SK-N-SH (cell line): Measurements from ENCODE around the gene ASF1B. TPM values are rescaled to one million over a fixed set of nuclear protein-coding genes. Genes with fewer than 3 reads are reported as not detected.
A peak's percentile ranks its signal among the peaks of the same experiment; 100 is the strongest.

Source experiments
- CTCF ChIA-PET: fragments of 300-600, 350-600 bp; formaldehyde crosslinking; extraction: SDS; loops from one replicate; lab custom pipeline; 2021; lab: Yijun Ruan, JAX
- POLR2A ChIA-PET: fragments of 350-600 bp; sonication (Branson Sonifier 250); formaldehyde crosslinking; extraction: SDS; loops from one replicate; lab custom pipeline; 2020; ENCODE audit warnings: antibody characterized with exemption, inconsistent platforms; lab: Yijun Ruan, JAX
- DNase-seq: peaks from one replicate; pipeline ENCODE4 v3.0.0; 2012
- H2AFZ ChIP-seq: fragments of 200-600 bp; sonication (generic); 2 replicates; pipeline ENCODE4 v1.8.1; 2016; ENCODE audit warnings: antibody characterized with exemption, mild to moderate bottlenecking, low read depth
- H3F3A ChIP-seq: fragments of 200-600 bp; sonication (generic); replicated peaks from 2 replicates; pipeline ENCODE3; 2016; ENCODE audit warnings: antibody characterized with exemption, mild to moderate bottlenecking; ENCODE audit not compliant: insufficient read depth
- H3K27ac ChIP-seq, 2 experiments: fragments of 200-500 bp in 1 of 2; fragments of 200-600 bp in 1 of 2; sonication (Bioruptor generic) in 1 of 2; sonication (generic), shearing (Covaris generic) in 1 of 2; 2 replicates each; pipeline versions ENCODE4 v1.5.1 to v1.6.1; 2014 to 2016; ENCODE audit warnings: low read depth in 2 of 2, inconsistent platforms in 1 of 2, low read length in 1 of 2, mild to moderate bottlenecking in 1 of 2, mixed read lengths in 1 of 2
- H3K27me3 ChIP-seq: fragments of 200-600 bp; sonication (generic), shearing (Covaris generic); 2 replicates; pipeline ENCODE4 v1.6.1; 2016; ENCODE audit warnings: mixed run types; ENCODE audit not compliant: insufficient read depth
- H3K36me3 ChIP-seq, 2 experiments: fragments of 200-500 bp in 1 of 2; fragments of 200-600 bp in 1 of 2; sonication (Bioruptor generic) in 1 of 2; sonication (generic) in 1 of 2; replicated peaks in 1 of 2; 2 replicates each; pipeline versions ENCODE3 to v1.5.1; 2014 to 2016; ENCODE audit warnings: low read length in 1 of 2, mild to moderate bottlenecking in 1 of 2; ENCODE audit not compliant: insufficient read depth in 2 of 2, control insufficient read depth in 1 of 2
- H3K4me1 ChIP-seq, 2 experiments: fragments of 200-500 bp in 1 of 2; fragments of 200-600 bp in 1 of 2; sonication (Bioruptor generic) in 1 of 2; sonication (generic), shearing (Covaris generic) in 1 of 2; 2 replicates each; pipeline versions ENCODE4 v1.5.1 to v1.6.1; 2014 to 2016; ENCODE audit warnings: low read depth in 1 of 2, low read length in 1 of 2, mixed run types in 1 of 2; ENCODE audit not compliant: insufficient read depth in 2 of 2, control insufficient read depth in 1 of 2
- H3K4me2 ChIP-seq: fragments of 200-600 bp; sonication (generic), shearing (Covaris generic); 2 replicates; pipeline ENCODE4 v1.6.1; 2017; ENCODE audit warnings: mixed run types
- H3K4me3 ChIP-seq, 2 experiments: fragments of 200-500 bp in 1 of 2; fragments of 200-600 bp in 1 of 2; sonication (Bioruptor generic) in 1 of 2; sonication (generic), shearing (Covaris generic) in 1 of 2; 2 replicates each; pipeline versions ENCODE4 v1.5.1 to v1.8.1; 2014 to 2016; ENCODE audit warnings: low read depth in 2 of 2, inconsistent platforms in 1 of 2, low read length in 1 of 2, mild to moderate bottlenecking in 1 of 2, mixed read lengths in 1 of 2, moderate library complexity in 1 of 2
- H3K79me2 ChIP-seq: fragments of 200-600 bp; sonication (generic); 2 replicates; pipeline ENCODE4 v1.8.1; 2017; ENCODE audit warnings: mild to moderate bottlenecking; ENCODE audit not compliant: insufficient read depth
- H3K9ac ChIP-seq: fragments of 200-600 bp; sonication (generic); 2 replicates; pipeline ENCODE4 v1.6.1; 2017; ENCODE audit warnings: mixed run types
- H3K9me2 ChIP-seq: fragments of 200-600 bp; sonication (generic); 2 replicates; pipeline ENCODE4 v1.6.1; 2017; ENCODE audit warnings: mixed run types
- H3K9me3 ChIP-seq: fragments of 200-600 bp; sonication (generic); 2 replicates; pipeline ENCODE4 v1.6.1; 2017; ENCODE audit warnings: mixed run types, mild to moderate bottlenecking, moderate library complexity
- H4K20me1 ChIP-seq: fragments of 200-600 bp; sonication (generic); 2 replicates; pipeline ENCODE4 v1.6.1; 2017; ENCODE audit warnings: mild to moderate bottlenecking, mixed run types; ENCODE audit not compliant: insufficient read depth
- FOXM1 ChIP-seq: IDR thresholded peaks from 2 replicates; pipeline ENCODE4 v1.4.0; 2012; ENCODE audit warnings: low read depth, mild to moderate bottlenecking
- GABPA ChIP-seq: IDR thresholded peaks from 2 replicates; pipeline ENCODE4 v1.4.0; 2012; ENCODE audit warnings: low read depth, mild to moderate bottlenecking
- GATA2 ChIP-seq: sonication (generic); formaldehyde crosslinking; IDR thresholded peaks from 2 replicates; pipeline ENCODE4 v1.5.0; 2020; ENCODE audit warnings: mild to moderate bottlenecking, missing genetic modification reagents
- JUND ChIP-seq: IDR thresholded peaks from 2 replicates; pipeline ENCODE4 v1.4.0; 2012
- MAX ChIP-seq: IDR thresholded peaks from 2 replicates; pipeline ENCODE4 v1.4.0; 2012; ENCODE audit warnings: low read depth
- MXI1 ChIP-seq: IDR thresholded peaks from 2 replicates; pipeline ENCODE4 v1.6.1; 2012; ENCODE audit warnings: mild to moderate bottlenecking, low read depth, low read length, improper control_type of control experiment
- NFIC ChIP-seq: IDR thresholded peaks from 2 replicates; pipeline ENCODE4 v1.4.0; 2012; ENCODE audit warnings: borderline replicate concordance
- NRF1 ChIP-seq: IDR thresholded peaks from 2 replicates; pipeline ENCODE4 v1.6.1; 2012; ENCODE audit warnings: low read depth, mild to moderate bottlenecking, low read length
- RAD21 ChIP-seq: IDR thresholded peaks from 2 replicates; pipeline ENCODE4 v1.6.1; 2012; ENCODE audit warnings: mild to moderate bottlenecking, low read length
- RCOR1 ChIP-seq: fragments of 150-350 bp; IDR thresholded peaks from 2 replicates; pipeline ENCODE4 v1.6.1; 2017; ENCODE audit warnings: antibody characterized with exemption, low read length
- REST ChIP-seq: IDR thresholded peaks from 2 replicates; pipeline ENCODE4 v1.6.1; 2012; ENCODE audit warnings: mild to moderate bottlenecking, low read depth, low read length, moderate library complexity
- TAF1 ChIP-seq: IDR thresholded peaks from 2 replicates; pipeline ENCODE4 v1.6.1; 2012; ENCODE audit warnings: low read depth, mild to moderate bottlenecking, low read length, moderate library complexity, borderline replicate concordance
- USF1 ChIP-seq: IDR thresholded peaks from 2 replicates; pipeline ENCODE4 v1.4.0; 2012; ENCODE audit warnings: low read depth, borderline replicate concordance
- YY1 ChIP-seq: IDR thresholded peaks from 2 replicates; pipeline ENCODE4 v1.4.0; 2012; ENCODE audit warnings: low read depth, mild to moderate bottlenecking
- WGBS: methylation state at CpG from one replicate; pipeline ENCODE4 v1.1.6; 2017; ENCODE audit warnings: low lambda C conversion rate; 5-methylcytosine and 5-hydroxymethylcytosine counted together
- polyA plus RNA-seq, 3 experiments: library from polyadenylated mRNA; depleted of rRNA; stranded (reverse); fragments of >200 nt; gene quantifications; 2 replicates each; pipeline ENCODE4 v1.2.3, GENCODE V29; 2012
- TF ChIP-seq, protein P1 (sequence below): IDR thresholded peaks from 2 replicates; pipeline ENCODE4 v1.4.0; 2012; ENCODE audit warnings: low read depth, borderline replicate concordance
- TF ChIP-seq, protein P2 (sequence below): fragments of 200-600 bp; sonication (generic); IDR thresholded peaks from 2 replicates; pipeline ENCODE4 v1.6.1; 2017; ENCODE audit warnings: antibody characterized with exemption, mild to moderate bottlenecking, moderate library complexity

Gene ASF1B
- polyA plus RNA-seq, 1 of the 3 experiments (the other 2 are of a cell fraction) = 19.0 TPM

DNA sequence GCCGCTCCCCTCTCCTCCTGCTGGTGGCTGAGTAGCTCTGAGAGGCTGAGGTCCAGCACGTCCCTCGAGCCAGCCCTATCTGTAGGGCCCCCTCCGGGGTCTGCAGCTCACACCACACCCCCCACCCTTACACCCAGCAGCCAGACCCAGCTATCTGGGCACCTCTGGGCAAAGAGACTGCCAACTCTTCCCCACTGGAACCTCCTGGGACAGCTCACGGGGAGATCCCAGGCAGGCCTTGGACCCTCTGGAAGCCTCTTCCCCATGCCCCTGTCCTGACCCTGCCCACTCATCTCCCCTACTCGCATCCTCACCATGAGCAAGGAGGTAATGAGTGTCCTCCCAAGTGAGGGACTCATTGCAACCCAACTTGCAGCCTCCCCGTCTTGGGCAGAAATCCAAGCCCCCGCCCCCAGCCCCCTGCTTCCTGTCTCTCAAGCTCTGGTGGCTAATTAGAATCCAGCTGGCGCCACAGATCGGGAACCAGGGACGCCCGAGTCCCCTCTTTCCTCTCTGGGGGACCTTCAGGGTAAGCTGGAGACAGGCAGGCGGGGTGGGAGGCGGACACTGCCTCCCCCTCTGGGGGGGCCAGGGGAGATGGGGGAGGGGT is 47.5 kb upstream of the ASF1B start:
- 67% methylated on average over 10 of the region's 14 CpGs for WGBS
- peak; percentile 74 for DNase-seq
- Histone ChIP-seq H3K27me3 (no peaks in the 10 kb centered on the region), H3K9me2 (no peaks in the 10 kb centered on the region), H3K4me3 (no peak overlapping the region), H3F3A (no peaks in the 10 kb centered on the region), H3K4me2 (no peak overlapping the region), H4K20me1 (0 out of 2 replicates have a peak, but pooled peaks cover 4% of the 10 kb centered on the region), H3K79me2 (no peaks in the 10 kb centered on the region), H3K36me3 (no peaks in the 10 kb centered on the region), H3K4me1 (peaks cover 0 to 8% of the 10 kb centered on the region in 2 experiments; a peak in 1 of 4 replicates), H3K9me3 (no peaks in the 10 kb centered on the region), H2AFZ (no peak overlapping the region), H3K9ac (no peak overlapping the region), H3K27ac (no peak overlapping the region; a peak in 1 of 4 replicates)
- TF ChIP-seq YY1 (no peak), RAD21 (no peak), NFIC (no peak), GATA2 (CRISPR knock-in tag) (no peak), TAF1 (no peak), USF1 (no peak), GABPA (no peak), MXI1 (no peak), RCOR1 (no peak), REST (no peak), MAX (no peak), NRF1 (no peak), FOXM1 (no peak), JUND (no peak)
- TF ChIP-seq, protein P1, sequence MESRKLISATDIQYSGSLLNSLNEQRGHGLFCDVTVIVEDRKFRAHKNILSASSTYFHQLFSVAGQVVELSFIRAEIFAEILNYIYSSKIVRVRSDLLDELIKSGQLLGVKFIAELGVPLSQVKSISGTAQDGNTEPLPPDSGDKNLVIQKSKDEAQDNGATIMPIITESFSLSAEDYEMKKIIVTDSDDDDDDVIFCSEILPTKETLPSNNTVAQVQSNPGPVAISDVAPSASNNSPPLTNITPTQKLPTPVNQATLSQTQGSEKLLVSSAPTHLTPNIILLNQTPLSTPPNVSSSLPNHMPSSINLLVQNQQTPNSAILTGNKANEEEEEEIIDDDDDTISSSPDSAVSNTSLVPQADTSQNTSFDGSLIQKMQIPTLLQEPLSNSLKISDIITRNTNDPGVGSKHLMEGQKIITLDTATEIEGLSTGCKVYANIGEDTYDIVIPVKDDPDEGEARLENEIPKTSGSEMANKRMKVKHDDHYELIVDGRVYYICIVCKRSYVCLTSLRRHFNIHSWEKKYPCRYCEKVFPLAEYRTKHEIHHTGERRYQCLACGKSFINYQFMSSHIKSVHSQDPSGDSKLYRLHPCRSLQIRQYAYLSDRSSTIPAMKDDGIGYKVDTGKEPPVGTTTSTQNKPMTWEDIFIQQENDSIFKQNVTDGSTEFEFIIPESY = no peak
- TF ChIP-seq, protein P2, sequence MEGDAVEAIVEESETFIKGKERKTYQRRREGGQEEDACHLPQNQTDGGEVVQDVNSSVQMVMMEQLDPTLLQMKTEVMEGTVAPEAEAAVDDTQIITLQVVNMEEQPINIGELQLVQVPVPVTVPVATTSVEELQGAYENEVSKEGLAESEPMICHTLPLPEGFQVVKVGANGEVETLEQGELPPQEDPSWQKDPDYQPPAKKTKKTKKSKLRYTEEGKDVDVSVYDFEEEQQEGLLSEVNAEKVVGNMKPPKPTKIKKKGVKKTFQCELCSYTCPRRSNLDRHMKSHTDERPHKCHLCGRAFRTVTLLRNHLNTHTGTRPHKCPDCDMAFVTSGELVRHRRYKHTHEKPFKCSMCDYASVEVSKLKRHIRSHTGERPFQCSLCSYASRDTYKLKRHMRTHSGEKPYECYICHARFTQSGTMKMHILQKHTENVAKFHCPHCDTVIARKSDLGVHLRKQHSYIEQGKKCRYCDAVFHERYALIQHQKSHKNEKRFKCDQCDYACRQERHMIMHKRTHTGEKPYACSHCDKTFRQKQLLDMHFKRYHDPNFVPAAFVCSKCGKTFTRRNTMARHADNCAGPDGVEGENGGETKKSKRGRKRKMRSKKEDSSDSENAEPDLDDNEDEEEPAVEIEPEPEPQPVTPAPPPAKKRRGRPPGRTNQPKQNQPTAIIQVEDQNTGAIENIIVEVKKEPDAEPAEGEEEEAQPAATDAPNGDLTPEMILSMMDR = no peak
- POLR2A ChIA-PET = interaction anchor here (1.0 kb wide), 1 partner anchor 47 kb away, joined by 3 read pairs; the partner anchor contains the start of gene ASF1B
- CTCF ChIA-PET = interaction anchor here (0.7 to 2.0 kb wide), 3 partner anchors 14 to 165 kb away, joined by 3 to 11 read pairs (median 8); no protein-coding TSS in a partner anchor
